Mesothelial cell of epicardium (in vitro differentiated cells): ENCODE measurements around the gene KLK11. TPM values are rescaled to one million over a fixed set of nuclear protein-coding genes. Genes with fewer than 3 reads are reported as not detected.

ENCODE experiments used
- DNase-seq, 2 experiments: peaks; one replicate each; pipeline ENCODE4 v3.0.0; 2021; ENCODE audit warnings: low spot score in 2 of 2; ENCODE audit not compliant: unreplicated experiment in 2 of 2
- H3K27ac Mint-ChIP-seq: 2 replicates; pipeline ENCODE4 v1.8.0; 2021; ENCODE audit warnings: mixed read lengths
- H3K27me3 Mint-ChIP-seq: 2 replicates; pipeline ENCODE4 v1.8.0; 2021; ENCODE audit warnings: low read depth, mixed read lengths
- H3K36me3 Mint-ChIP-seq: 2 replicates; pipeline ENCODE4 v1.8.0; 2021; ENCODE audit warnings: mixed read lengths
- H3K4me1 Mint-ChIP-seq: 2 replicates; pipeline ENCODE4 v1.8.0; 2021; ENCODE audit warnings: mixed read lengths
- H3K4me3 Mint-ChIP-seq: 2 replicates; pipeline ENCODE4 v1.8.0; 2021; ENCODE audit warnings: mild to moderate bottlenecking, moderate library complexity, mixed read lengths
- H3K9me3 Mint-ChIP-seq: 2 replicates; pipeline ENCODE4 v1.8.0; 2021; ENCODE audit warnings: mixed read lengths
- total RNA-seq: library from RNA; stranded (reverse); gene quantifications from 3 replicates; pipeline ENCODE4 v1.2.1, GENCODE V29; 2021
- TF ChIP-seq, protein P1 (sequence below): fragments of 200-600 bp; sonication (generic); IDR thresholded peaks from one replicate; pipeline ENCODE4 v1.5.0; 2021; ENCODE audit warnings: antibody characterized with exemption; ENCODE audit not compliant: unreplicated experiment

The KLK11 gene
- total RNA-seq, 1 donor from 2014 or later: not detected

DNA sequence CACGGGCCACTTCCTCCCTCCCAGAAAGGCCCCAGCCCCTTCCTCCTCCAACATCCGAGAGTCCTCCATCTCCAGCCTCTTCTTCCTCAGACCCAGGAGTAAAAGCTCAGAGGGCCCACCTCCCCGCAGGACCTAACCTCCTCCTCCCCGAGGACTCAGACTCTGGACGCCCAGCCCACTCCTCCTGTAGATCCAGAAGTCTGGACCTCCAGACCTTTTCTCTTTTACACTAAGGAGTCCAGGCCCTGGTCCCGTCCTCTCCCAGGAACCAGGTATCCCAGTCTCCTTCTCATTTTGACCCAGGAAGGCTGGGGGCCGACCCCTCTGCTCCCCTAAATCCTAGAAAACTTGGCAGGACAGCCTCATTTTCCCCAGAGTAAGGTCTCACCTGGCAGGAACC, 23.1 kb downstream of the KLK11 start:
- DNase-seq: no peak
- no peak overlapping the region for H3K27ac Mint-ChIP-seq
- H3K9me3 Mint-ChIP-seq: no peaks in the 10 kb centered on the region
- TF ChIP-seq, protein P1, sequence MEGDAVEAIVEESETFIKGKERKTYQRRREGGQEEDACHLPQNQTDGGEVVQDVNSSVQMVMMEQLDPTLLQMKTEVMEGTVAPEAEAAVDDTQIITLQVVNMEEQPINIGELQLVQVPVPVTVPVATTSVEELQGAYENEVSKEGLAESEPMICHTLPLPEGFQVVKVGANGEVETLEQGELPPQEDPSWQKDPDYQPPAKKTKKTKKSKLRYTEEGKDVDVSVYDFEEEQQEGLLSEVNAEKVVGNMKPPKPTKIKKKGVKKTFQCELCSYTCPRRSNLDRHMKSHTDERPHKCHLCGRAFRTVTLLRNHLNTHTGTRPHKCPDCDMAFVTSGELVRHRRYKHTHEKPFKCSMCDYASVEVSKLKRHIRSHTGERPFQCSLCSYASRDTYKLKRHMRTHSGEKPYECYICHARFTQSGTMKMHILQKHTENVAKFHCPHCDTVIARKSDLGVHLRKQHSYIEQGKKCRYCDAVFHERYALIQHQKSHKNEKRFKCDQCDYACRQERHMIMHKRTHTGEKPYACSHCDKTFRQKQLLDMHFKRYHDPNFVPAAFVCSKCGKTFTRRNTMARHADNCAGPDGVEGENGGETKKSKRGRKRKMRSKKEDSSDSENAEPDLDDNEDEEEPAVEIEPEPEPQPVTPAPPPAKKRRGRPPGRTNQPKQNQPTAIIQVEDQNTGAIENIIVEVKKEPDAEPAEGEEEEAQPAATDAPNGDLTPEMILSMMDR: no peak
- peaks cover 59% of the 10 kb centered on the region for H3K27me3 Mint-ChIP-seq
- H3K4me1 Mint-ChIP-seq: peaks cover 18% of the 10 kb centered on the region
- no peaks in the 10 kb centered on the region for H3K36me3 Mint-ChIP-seq
- H3K4me3 Mint-ChIP-seq: no peak overlapping the region

DNA sequence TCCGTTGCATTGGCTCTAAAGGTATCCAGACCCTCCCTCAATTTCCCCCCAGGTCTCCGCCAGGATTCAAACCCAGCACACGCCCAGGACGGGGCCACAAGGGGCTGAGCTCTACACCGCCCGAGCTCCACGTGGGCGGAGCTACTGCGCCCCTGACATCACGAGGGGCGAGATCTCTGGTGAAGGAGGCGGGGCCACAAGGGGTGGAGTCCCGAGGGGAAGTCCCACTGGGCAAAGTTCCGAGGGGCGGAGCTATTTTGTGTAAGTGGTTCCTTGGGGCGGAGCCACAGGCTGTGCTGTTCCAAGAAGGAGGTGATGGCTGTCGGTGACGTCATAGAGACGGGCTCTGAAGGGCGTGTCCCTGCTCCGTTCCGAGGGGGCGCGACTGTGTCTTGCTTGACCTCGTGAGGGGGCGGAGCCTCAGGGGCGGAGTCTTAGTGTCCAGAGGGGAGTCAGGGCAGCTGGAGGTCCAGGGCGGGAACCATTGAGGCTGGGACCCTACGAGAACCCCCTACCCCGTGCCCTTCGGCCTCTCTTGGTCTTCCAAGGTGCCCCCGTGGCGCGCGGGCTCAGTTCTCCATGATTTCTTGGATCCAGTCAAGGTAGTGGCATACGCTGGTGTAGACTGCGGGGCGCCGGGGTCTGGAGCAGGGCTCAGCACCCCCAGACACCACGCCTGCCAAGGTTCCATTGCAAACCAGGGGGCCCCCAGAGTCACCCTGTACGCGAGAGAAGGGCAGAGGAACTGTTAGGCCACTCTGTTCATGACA, 23.7 kb downstream of the KLK11 start:
- no peaks in the 10 kb centered on the region for H3K36me3 Mint-ChIP-seq
- TF ChIP-seq, protein P1: no peak
- peaks cover 18% of the 10 kb centered on the region for H3K4me1 Mint-ChIP-seq
- no peaks in the 10 kb centered on the region for H3K9me3 Mint-ChIP-seq
- H3K4me3 Mint-ChIP-seq: peak overlapping the region; percentile 33
- H3K27me3 Mint-ChIP-seq: peaks cover 63% of the 10 kb centered on the region
- no peak overlapping the region for H3K27ac Mint-ChIP-seq
- no peak for DNase-seq

DNA sequence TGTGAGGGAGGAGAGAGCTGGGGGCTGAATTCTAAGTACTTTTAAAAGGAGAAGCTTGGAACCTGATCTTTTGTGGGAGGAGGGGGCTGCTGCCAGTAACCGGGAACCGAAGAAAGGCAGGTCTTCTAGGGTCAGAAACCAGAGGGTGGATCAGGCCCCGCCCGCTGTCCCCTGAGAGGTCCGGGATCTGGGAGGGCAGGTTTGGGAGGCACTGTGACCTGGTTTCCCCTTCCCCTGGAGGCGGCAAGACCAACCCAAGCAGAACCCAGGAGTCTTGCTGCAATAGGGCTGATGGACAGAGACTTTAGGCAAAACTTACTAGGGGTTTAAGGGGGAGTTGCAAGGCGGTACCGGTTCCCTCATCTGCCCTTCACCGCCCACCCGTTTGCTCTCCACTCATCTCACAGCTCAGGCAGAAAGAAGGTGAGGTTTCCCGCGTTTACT, 24.3 kb downstream of the KLK11 start:
- H3K27me3 Mint-ChIP-seq: peaks cover 62% of the 10 kb centered on the region
- DNase-seq: no peak
- TF ChIP-seq, protein P1: no peak
- peak overlapping the region; percentile 33 for H3K4me3 Mint-ChIP-seq
- H3K36me3 Mint-ChIP-seq: no peaks in the 10 kb centered on the region
- H3K27ac Mint-ChIP-seq: peak overlapping the region; percentile 25
- H3K4me1 Mint-ChIP-seq: peaks cover 18% of the 10 kb centered on the region
- no peaks in the 10 kb centered on the region for H3K9me3 Mint-ChIP-seq

DNA sequence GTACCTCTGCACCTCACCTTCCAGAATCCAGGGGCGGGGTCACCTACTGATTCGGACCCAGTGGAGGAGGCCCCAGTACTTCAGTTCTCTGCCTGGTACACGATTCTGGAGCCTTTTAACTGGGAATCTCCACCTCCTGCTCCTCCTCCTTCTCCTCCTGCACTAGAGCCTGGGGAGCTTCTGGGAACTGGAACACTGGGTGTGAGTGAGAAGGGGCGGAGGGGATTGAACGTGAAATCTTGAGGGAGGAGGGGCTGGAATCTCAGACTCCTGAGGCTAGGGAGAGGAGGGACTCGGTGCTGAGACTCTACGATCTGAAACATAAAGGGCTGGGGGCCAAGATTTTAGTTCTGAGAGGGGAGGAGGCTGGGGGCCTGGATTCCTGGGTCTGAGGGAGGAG, 24.9 kb downstream of the KLK11 start, which contains the start of gene KLK8:
TSS of gene KLK8 (minus strand) at position 90 of the 400 bp plus-strand sequence. CDS start 437 bp downstream, outside the sequence.
- peak within 1 kb of the TSS; percentile 33 for H3K4me3 Mint-ChIP-seq
- no peaks in the 10 kb centered on the region for H3K36me3 Mint-ChIP-seq
- H3K27me3 Mint-ChIP-seq: peaks cover 62% of the 10 kb centered on the region

DNA sequence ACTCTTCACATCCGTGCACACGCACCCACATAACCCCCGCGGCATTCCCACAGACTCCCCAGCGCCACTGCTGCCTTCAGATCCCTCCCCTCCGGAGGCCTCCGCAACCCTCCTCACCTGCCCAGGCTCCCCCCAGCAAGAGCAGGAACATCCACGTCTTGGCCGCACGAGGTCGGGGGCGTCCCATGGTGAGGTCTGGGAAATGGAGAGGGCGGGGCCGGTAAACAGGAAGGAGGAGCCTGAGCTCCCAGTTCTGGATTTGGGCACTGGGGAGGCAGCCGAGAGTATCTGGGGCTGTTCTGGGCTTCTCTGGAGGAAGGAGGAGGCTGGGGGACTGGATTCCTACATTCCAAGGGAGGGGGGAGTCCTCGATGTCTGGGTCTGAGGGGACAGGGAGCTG, 25.4 kb downstream of the KLK11 start:
- Mint-ChIP-seq H3K9me3 (no peaks in the 10 kb centered on the region), H3K4me1 (peaks cover 18% of the 10 kb centered on the region), H3K27me3 (peaks cover 61% of the 10 kb centered on the region), H3K36me3 (no peaks in the 10 kb centered on the region), H3K27ac (no peak overlapping the region), H3K4me3 (no peak overlapping the region)
- TF ChIP-seq, protein P1: no peak
- no peak for DNase-seq

More for the DNA sequence above, 24.9 kb downstream of the KLK11 start, which contains the start of gene KLK8:
- TF ChIP-seq, protein P1: no peak
- H3K4me1 Mint-ChIP-seq: peaks cover 18% of the 10 kb centered on the region
- H3K9me3 Mint-ChIP-seq: no peaks in the 10 kb centered on the region
- no peak for DNase-seq
- peak within 1 kb of the TSS; percentile 59 for H3K27ac Mint-ChIP-seq
